HepG2 (cell line): ENCODE results near the gene HPD. TPM values are rescaled to one million over a fixed set of nuclear protein-coding genes. Genes with fewer than 3 reads are reported as not detected.
A peak's percentile ranks its signal among the peaks of the same experiment; 100 is the strongest.

Experiments used
- ETV5 ChIP-seq: IDR thresholded peaks from 2 replicates; pipeline ENCODE4 v1.6.1; 2018; ENCODE audit warnings: missing biosample characterization, missing genetic modification reagents, inconsistent platforms, borderline replicate concordance
- MBD4 ChIP-seq: IDR thresholded peaks from 2 replicates; pipeline ENCODE4 v1.6.1; 2012; ENCODE audit warnings: low read length, inconsistent platforms, borderline replicate concordance
- MTA1 ChIP-seq: sonication (generic); formaldehyde crosslinking; IDR thresholded peaks from 2 replicates; pipeline ENCODE4 v1.4.0; 2020; ENCODE audit warnings: missing genetic modification reagents, mild to moderate bottlenecking, borderline replicate concordance
- PLRG1 ChIP-seq: fragments of 450-650 bp; conservative IDR thresholded peaks from 2 replicates; pipeline ENCODE4 v1.6.1; 2016
- RFXANK ChIP-seq: IDR thresholded peaks from 2 replicates; pipeline ENCODE4 v1.6.1; 2016
- SAFB2 ChIP-seq: sonication (generic); formaldehyde crosslinking; IDR thresholded peaks from 2 replicates; pipeline ENCODE4 v1.5.1; 2020; ENCODE audit warnings: missing genetic modification reagents, low read depth, mild to moderate bottlenecking, borderline replicate concordance
- SRF ChIP-seq: IDR thresholded peaks from 2 replicates; pipeline ENCODE4 v1.6.1; 2011; ENCODE audit warnings: mild to moderate bottlenecking, low read depth, low read length, moderate library complexity
- TSC22D2 ChIP-seq: sonication (generic); formaldehyde crosslinking; IDR thresholded peaks from 2 replicates; pipeline ENCODE4 v1.5.1; 2020; ENCODE audit warnings: missing genetic modification reagents, mild to moderate bottlenecking, borderline replicate concordance
- ZMAT3 ChIP-seq: sonication (generic); formaldehyde crosslinking; conservative IDR thresholded peaks from 2 replicates; pipeline ENCODE4 v1.7.0; 2021; ENCODE audit warnings: missing genetic modification reagents
- ZNF501 ChIP-seq: sonication (generic); formaldehyde crosslinking; IDR thresholded peaks from 2 replicates; pipeline ENCODE4 v1.5.1; 2020; ENCODE audit warnings: mild to moderate bottlenecking, moderate library complexity, missing genetic modification reagents
- polyA plus RNA-seq, 8 experiments: library from polyadenylated mRNA; depleted of rRNA in 3 of 8; stranded (reverse) in 7 of 8; unstranded in 1 of 8; fragments of >200 nt; fragmentation: Illumina TruSeq in 4 of 8; extraction: Trizol in 4 of 8; gene quantifications; 2 replicates each; pipeline versions ENCODE4 v1.2.1 to v1.2.3, GENCODE V29; 2011 to 2016; ENCODE audit warnings: low read depth in 4 of 8, missing spikeins in 1 of 8, mixed read lengths in 1 of 8; ENCODE audit not compliant: insufficient read depth in 1 of 8
- total RNA-seq, 5 experiments: library from RNA; depleted of rRNA; stranded (reverse); fragments of >200 nt; fragmentation: Illumina TruSeq; extraction: Trizol; gene quantifications; 2 replicates each; pipeline ENCODE4 v1.2.3, GENCODE V29; 2016; ENCODE audit warnings: low read depth in 1 of 5
- TF ChIP-seq, protein P1 (sequence below): sonication (generic); formaldehyde crosslinking; IDR thresholded peaks from 2 replicates; pipeline ENCODE4 v1.4.0; 2020; ENCODE audit warnings: missing genetic modification reagents
- TF ChIP-seq, protein P2 (sequence below), 2 experiments: sonication (generic) in 1 of 2; formaldehyde crosslinking in 1 of 2; IDR thresholded peaks; 2 replicates each; pipeline versions ENCODE4 v1.4.0 to v1.6.1; 2016 to 2020; ENCODE audit warnings: borderline replicate concordance in 1 of 2, low read depth in 1 of 2, mild to moderate bottlenecking in 1 of 2, missing genetic modification reagents in 1 of 2
- TF ChIP-seq, protein P3 (sequence below): sonication (generic); formaldehyde crosslinking; IDR thresholded peaks from 2 replicates; pipeline ENCODE4 v1.5.1; 2020; ENCODE audit warnings: mild to moderate bottlenecking, moderate library complexity, missing genetic modification reagents
- TF ChIP-seq, protein P4 (sequence below): sonication (generic); formaldehyde crosslinking; conservative IDR thresholded peaks from 2 replicates; pipeline ENCODE4 v1.4.0; 2020; ENCODE audit warnings: mild to moderate bottlenecking, missing genetic modification reagents, moderate library complexity

The HPD gene
- total and polyA plus RNA-seq, 2 of the 13 experiments (the other 11 are each of a cell fraction or from before 2014, with no cell fraction given) = 120 to 195 TPM

DNA sequence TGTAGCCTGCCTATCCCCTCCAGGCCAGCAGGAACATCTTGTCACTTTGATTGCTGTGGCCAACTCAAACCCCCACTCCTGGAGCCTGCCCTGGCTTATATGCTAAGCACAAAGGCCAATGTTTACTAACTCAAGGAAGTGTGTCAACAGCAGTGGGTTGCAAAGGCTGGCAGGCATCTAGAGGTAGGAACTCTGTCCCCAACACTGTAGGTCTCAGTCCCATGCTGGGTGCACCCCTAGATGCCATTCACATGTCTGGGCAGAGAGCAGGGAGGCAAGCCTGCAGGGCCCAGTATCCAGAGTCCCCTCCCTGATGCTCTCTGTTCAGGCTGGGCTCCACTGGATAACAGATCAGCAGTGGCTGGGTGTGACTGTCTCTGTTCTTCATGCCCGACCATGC lies 1.6 kb upstream of the HPD start (continued):
- TF ChIP-seq, protein P1, sequence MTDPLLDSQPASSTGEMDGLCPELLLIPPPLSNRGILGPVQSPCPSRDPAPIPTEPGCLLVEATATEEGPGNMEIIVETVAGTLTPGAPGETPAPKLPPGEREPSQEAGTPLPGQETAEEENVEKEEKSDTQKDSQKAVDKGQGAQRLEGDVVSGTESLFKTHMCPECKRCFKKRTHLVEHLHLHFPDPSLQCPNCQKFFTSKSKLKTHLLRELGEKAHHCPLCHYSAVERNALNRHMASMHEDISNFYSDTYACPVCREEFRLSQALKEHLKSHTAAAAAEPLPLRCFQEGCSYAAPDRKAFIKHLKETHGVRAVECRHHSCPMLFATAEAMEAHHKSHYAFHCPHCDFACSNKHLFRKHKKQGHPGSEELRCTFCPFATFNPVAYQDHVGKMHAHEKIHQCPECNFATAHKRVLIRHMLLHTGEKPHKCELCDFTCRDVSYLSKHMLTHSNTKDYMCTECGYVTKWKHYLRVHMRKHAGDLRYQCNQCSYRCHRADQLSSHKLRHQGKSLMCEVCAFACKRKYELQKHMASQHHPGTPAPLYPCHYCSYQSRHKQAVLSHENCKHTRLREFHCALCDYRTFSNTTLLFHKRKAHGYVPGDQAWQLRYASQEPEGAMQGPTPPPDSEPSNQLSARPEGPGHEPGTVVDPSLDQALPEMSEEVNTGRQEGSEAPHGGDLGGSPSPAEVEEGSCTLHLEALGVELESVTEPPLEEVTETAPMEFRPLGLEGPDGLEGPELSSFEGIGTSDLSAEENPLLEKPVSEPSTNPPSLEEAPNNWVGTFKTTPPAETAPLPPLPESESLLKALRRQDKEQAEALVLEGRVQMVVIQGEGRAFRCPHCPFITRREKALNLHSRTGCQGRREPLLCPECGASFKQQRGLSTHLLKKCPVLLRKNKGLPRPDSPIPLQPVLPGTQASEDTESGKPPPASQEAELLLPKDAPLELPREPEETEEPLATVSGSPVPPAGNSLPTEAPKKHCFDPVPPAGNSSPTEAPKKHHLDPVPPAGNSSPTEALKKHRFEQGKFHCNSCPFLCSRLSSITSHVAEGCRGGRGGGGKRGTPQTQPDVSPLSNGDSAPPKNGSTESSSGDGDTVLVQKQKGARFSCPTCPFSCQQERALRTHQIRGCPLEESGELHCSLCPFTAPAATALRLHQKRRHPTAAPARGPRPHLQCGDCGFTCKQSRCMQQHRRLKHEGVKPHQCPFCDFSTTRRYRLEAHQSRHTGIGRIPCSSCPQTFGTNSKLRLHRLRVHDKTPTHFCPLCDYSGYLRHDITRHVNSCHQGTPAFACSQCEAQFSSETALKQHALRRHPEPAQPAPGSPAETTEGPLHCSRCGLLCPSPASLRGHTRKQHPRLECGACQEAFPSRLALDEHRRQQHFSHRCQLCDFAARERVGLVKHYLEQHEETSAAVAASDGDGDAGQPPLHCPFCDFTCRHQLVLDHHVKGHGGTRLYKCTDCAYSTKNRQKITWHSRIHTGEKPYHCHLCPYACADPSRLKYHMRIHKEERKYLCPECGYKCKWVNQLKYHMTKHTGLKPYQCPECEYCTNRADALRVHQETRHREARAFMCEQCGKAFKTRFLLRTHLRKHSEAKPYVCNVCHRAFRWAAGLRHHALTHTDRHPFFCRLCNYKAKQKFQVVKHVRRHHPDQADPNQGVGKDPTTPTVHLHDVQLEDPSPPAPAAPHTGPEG (CRISPR knock-in tag) = no peak
- no peak for TF ChIP-seq SRF
- TF ChIP-seq, protein P2, sequence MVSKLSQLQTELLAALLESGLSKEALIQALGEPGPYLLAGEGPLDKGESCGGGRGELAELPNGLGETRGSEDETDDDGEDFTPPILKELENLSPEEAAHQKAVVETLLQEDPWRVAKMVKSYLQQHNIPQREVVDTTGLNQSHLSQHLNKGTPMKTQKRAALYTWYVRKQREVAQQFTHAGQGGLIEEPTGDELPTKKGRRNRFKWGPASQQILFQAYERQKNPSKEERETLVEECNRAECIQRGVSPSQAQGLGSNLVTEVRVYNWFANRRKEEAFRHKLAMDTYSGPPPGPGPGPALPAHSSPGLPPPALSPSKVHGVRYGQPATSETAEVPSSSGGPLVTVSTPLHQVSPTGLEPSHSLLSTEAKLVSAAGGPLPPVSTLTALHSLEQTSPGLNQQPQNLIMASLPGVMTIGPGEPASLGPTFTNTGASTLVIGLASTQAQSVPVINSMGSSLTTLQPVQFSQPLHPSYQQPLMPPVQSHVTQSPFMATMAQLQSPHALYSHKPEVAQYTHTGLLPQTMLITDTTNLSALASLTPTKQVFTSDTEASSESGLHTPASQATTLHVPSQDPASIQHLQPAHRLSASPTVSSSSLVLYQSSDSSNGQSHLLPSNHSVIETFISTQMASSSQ (IDR thresholded peaks at IDR 0.05; ENCODE audit: low read depth) = no peak
- TF ChIP-seq, protein P2 (CRISPR knock-in tag; IDR thresholded peaks at IDR 0.05; ENCODE audit: borderline replicate concordance) = no peak
- TF ChIP-seq TSC22D2 = no peak
- TF ChIP-seq ZMAT3 (CRISPR knock-in tag) = peak; percentile 71; the same call in 1 of the 2 replicates
- TF ChIP-seq SAFB2 (CRISPR knock-in tag) = 0 out of 2 replicates have a peak, but pooled peaks have one; percentile 47
- peak; percentile 53; the same call in 1 of the 2 replicates for TF ChIP-seq ETV5
- TF ChIP-seq, protein P3, sequence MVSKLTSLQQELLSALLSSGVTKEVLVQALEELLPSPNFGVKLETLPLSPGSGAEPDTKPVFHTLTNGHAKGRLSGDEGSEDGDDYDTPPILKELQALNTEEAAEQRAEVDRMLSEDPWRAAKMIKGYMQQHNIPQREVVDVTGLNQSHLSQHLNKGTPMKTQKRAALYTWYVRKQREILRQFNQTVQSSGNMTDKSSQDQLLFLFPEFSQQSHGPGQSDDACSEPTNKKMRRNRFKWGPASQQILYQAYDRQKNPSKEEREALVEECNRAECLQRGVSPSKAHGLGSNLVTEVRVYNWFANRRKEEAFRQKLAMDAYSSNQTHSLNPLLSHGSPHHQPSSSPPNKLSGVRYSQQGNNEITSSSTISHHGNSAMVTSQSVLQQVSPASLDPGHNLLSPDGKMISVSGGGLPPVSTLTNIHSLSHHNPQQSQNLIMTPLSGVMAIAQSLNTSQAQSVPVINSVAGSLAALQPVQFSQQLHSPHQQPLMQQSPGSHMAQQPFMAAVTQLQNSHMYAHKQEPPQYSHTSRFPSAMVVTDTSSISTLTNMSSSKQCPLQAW (CRISPR knock-in tag) = 0 out of 2 replicates have a peak, but pooled peaks have one; percentile 16
- no peak for TF ChIP-seq MTA1 (CRISPR knock-in tag)
- TF ChIP-seq, protein P4, sequence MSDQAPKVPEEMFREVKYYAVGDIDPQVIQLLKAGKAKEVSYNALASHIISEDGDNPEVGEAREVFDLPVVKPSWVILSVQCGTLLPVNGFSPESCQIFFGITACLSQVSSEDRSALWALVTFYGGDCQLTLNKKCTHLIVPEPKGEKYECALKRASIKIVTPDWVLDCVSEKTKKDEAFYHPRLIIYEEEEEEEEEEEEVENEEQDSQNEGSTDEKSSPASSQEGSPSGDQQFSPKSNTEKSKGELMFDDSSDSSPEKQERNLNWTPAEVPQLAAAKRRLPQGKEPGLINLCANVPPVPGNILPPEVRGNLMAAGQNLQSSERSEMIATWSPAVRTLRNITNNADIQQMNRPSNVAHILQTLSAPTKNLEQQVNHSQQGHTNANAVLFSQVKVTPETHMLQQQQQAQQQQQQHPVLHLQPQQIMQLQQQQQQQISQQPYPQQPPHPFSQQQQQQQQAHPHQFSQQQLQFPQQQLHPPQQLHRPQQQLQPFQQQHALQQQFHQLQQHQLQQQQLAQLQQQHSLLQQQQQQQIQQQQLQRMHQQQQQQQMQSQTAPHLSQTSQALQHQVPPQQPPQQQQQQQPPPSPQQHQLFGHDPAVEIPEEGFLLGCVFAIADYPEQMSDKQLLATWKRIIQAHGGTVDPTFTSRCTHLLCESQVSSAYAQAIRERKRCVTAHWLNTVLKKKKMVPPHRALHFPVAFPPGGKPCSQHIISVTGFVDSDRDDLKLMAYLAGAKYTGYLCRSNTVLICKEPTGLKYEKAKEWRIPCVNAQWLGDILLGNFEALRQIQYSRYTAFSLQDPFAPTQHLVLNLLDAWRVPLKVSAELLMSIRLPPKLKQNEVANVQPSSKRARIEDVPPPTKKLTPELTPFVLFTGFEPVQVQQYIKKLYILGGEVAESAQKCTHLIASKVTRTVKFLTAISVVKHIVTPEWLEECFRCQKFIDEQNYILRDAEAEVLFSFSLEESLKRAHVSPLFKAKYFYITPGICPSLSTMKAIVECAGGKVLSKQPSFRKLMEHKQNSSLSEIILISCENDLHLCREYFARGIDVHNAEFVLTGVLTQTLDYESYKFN (CRISPR knock-in tag) = peak; percentile 53
- no peak for TF ChIP-seq PLRG1
- TF ChIP-seq RFXANK = no peak
- TF ChIP-seq ZNF501 (CRISPR knock-in tag) = no peak
- no peak for TF ChIP-seq MBD4
